Body of pancreas (tissue), 4 donors: ENCODE results near the gene EVA1A.

Experiments used
- CTCF ChIP-seq, 7 experiments: fragments of 450-650 bp in 4 of 7; fragments of 200-600 bp in 3 of 7; sonication (generic) in 3 of 7; IDR thresholded peaks; one replicate each; pipeline ENCODE4 v1.5.1; 2016 to 2019; ENCODE audit warnings: antibody characterized with exemption in 7 of 7
- POLR2A ChIP-seq, 3 donors: fragments of 450-650 bp; IDR thresholded peaks; one replicate each; pipeline ENCODE4 v1.6.1; 2016; ENCODE audit warnings: antibody characterized with exemption in 3 of 3, mild to moderate bottlenecking in 2 of 3

- TF ChIP-seq POLR2A (IDR thresholded peaks at IDR 0.05) (no peak), CTCF (IDR thresholded peaks at IDR 0.05) (no peak)
Observed at GRCh38 chr2:75564026-75564688, 3.4 kb upstream of the EVA1A start.
